Dermis blood vessel endothelial cell (primary cell): Measurements from ENCODE around the gene CTNNA2. TPM values are rescaled to one million over a fixed set of nuclear protein-coding genes. Genes with fewer than 3 reads are reported as not detected.
"Not testable (repeated sequence)": the region's sequence is repeated elsewhere in the genome, so short reads cannot be mapped to it uniquely, and the experiment has no call there.

Experiments
- DNase-seq: peaks from one replicate; pipeline ENCODE4 v3.0.0; 2010
- total RNA-seq: library from RNA; depleted of rRNA; stranded (reverse); fragments of >200 nt; gene quantifications from 2 replicates; pipeline ENCODE4 v1.2.3, GENCODE V29; 2014

The CTNNA2 gene
- total RNA-seq, 1 donor from 2014 or later: not detected

DNA sequence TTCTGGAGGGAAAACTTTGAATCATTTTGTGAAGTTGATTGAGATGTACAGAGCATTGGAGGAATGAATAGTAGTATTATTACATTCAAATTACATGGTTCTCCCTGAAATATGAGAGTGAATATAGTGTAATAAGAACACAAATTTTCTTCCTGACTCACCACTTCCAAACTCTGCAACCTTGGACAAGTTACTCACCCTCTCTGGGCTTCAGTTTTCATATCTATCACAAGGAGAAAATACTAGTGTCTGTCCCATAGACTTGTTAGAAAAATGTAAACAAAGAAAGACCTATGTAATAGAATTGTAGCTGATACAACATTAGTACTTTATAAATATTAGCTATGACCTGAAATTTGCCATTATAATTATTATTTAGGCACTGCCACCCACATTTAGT is 640.9 kb downstream of the CTNNA2 start:
- DNase-seq: no peak

- no peak for DNase-seq
Measured at GRCh38 chr2:80154231-80154915, 641.5 kb downstream of the CTNNA2 start.

- no peak for DNase-seq
Measured at GRCh38 chr2:80164375-80164774, 651.5 kb downstream of the CTNNA2 start.

GRCh38 chr2:80166483-80167171 is 653.8 kb downstream of the CTNNA2 start:
- DNase-seq: no peak

- no peak for DNase-seq
Measured at GRCh38 chr2:80167284-80167808, 654.5 kb downstream of the CTNNA2 start.

DNA sequence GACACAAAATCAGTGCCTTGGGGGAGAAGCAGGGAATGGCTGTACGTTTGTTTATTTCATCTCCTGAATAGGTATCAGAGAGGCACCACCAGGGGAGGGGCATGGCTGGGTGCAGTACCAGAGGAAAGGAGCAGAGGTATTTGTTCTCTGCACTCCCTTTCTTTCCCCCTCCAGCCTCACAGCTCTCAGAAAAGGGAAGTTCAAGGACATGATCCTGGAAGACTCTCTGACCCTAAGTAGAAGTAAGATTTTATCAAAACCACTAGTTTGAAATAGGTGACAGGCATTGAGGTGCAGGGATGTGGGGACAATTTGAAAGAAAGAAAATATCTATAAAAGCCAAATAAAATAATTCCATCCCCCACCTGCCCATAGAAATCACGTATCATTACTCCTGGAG is 655.2 kb downstream of the CTNNA2 start:
- no peak for DNase-seq

- no peak for DNase-seq
Measured at GRCh38 chr2:80168801-80169200, 656.0 kb downstream of the CTNNA2 start.

GRCh38 chr2:80169811-80170594 is 657.2 kb downstream of the CTNNA2 start:
- no peak for DNase-seq

- no peak for DNase-seq
Measured at GRCh38 chr2:80185091-80185490, 672.2 kb downstream of the CTNNA2 start.

DNA sequence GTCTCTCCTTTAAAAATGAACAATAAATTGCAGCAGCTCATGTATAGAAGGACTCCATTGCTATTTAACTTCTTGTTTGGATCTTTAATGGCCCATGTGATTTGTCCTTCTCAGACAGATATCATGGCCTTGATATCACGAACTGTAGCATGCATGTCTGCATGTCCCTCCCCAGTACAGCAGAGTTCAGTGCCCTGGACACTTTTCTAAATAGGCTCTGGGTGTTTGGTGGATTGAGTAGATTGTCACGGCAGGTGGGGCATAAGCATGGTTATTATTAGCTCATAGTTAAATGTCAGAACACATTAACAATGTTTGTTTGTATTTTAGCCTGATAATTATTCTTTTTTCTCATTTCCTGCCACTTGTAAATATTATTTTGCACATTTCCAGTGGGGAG is 673.4 kb downstream of the CTNNA2 start:
- no peak for DNase-seq

DNA sequence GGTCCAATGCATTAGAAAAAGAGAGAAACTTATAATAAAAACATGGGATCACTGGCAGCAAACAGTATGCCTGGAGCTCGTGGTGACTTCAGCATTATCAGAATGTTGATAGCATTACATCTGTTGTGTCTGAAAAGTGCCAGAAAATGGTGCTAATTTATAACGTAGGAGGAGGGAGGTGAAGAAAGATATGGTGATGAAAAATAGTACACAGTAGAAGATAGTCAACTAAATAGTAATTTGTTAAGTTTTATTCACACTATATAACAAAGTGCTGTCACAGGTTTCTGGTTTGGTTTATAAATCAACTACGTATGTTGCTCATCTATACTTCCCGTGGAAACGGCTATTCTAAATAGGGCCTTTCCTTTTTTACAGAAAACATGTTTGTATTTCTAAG is 674.3 kb downstream of the CTNNA2 start:
- DNase-seq: no peak

GRCh38 chr2:80190166-80190565 is 677.3 kb downstream of the CTNNA2 start:
- DNase-seq: no peak

- no peak for DNase-seq
Measured at GRCh38 chr2:80193566-80193965, 680.7 kb downstream of the CTNNA2 start.

GRCh38 chr2:80195034-80195433 is 682.2 kb downstream of the CTNNA2 start:
- no peak for DNase-seq

DNA sequence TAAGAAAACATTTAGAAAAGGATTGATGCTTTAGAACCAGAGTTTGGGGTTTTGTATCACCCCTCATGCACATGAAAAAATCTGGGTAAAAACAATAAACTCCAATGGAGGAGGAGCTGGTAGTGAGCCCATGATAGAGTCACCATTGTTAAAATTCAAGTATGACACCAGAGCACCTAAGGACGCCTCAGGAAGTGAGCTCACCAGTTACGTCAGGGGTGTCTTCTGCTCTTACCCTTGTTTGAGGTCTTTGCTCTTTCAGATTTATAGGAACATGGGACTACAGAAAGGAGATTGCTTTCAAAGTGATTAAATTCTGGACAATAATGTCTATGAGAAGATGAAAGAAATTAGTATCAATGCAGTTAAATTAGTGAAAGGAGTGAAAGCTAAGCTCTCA is 685.2 kb downstream of the CTNNA2 start:
- DNase-seq: no peak

DNA sequence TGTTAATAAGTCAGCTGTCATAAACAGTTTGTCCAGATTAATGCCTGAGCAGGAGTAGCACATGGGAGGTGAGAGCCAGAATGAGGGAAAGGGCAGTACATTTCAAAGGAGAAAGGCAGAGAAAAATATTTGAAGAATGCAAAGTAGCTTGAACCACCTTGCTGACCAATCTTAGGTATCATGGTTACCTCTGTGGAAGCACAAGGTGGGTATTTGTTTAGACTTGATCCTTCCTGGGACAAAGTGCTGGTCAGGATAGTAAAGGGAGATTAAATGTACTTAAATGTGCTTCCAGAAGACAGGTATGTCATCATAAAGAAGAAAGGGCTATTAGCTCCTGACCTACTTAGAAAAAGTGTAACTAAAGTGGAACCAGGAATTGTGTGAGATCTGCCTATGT is 686.7 kb downstream of the CTNNA2 start:
- no peak for DNase-seq

DNA sequence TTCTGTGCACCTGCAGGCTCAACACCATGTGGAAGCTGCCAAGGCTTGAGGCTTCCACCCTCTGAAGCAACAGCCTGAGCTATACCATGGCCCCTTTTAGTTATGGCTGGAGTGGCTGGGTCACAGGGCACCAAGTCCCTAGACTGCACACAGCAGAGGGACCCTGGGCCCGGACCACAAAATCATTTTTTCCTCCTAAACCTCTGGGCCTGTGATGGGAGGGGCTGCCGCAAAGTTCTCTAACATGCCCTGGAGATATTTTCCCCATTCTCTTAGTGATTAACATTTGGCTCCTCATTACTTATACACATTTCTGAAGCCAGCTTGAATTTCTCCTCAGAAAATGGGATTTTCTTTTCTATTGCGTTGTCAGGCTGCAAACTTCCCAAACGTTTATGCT is 691.1 kb downstream of the CTNNA2 start:
- DNase-seq: not testable (repeated sequence)

GRCh38 chr2:80205498-80205897 is 692.6 kb downstream of the CTNNA2 start:
- DNase-seq: no peak

DNA sequence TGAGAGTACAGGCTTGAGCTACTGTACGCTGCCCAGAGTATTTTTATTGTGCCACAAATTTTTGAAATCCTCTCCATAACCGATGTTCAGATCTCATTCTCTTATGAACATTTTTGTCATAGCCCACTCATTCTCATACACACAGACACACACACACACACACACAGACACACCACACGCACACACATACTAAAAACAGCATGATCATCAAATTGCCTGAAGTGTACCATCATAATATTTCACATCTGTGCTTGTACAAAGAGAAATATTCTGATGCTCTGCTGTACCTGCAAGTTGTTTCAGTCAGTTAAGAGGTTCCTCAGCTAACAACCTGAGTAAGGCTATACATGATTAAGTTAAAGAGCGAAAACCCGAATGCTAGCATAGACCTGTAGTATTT is 696.6 kb downstream of the CTNNA2 start:
- DNase-seq: no peak

DNA sequence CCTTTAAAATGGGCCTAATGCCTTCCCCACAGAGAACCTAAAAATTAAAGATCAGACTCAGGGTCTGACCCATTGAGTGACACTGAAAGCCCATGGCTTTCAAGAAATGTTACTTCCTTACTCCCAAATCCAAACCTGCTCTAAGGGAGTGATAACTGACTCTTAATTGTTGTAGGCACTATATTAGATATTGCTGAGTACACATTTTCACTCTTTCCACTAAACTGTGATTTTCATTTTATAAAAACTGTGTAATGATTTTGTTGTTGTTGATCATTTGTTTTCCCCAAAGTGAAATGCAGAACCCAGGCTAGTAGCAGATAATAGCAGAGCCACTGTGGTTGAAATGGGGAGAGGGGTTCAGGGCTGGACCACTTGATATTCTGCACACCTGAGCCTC is 704.6 kb downstream of the CTNNA2 start:
- no peak for DNase-seq

DNA sequence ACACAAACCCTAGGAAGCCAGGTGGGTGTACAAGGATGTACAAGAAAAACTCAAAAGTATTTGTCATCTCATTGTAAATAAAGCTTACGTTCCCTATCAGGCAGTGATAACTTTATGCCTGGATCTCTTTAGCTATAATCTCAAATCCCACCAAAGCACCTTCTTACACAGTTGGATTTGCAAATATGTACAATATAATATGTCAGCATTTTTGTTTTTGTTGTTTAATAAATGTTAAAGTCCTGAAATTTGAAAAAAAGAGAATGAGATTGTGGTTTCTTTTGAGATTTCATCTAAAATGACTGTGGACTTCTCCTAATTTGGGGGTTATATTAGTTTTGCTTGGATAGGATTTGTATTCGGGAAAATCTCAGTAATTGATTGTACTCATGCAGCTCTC is 709.8 kb downstream of the CTNNA2 start:
- DNase-seq: no peak

DNA sequence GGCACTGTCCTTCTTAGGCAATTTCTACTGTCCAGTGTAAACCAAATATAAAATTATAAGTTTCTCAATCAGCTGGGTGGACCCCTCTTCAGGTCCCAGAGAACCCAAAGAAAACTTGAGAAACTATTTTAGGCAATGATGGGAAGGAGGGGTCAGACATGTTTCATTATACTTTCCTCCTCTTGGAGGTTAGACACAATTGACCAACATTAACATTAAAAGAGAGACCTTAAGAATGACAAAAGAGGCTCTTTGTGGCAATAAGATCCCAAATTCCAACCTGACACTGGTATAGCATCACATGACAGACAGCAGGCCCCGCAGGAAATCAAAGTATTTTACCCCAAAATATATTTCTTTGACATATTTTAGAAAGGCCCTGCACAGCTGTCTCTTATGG is 718.6 kb downstream of the CTNNA2 start:
- no peak for DNase-seq

- no peak for DNase-seq
Measured at GRCh38 chr2:80233333-80233732, 720.5 kb downstream of the CTNNA2 start.
